ENCODE results near the gene TNPO3. TPM values are rescaled to one million over a fixed set of nuclear protein-coding genes. Genes with fewer than 3 reads are reported as not detected.

Gene TNPO3
- total and polyA plus RNA-seq, 12 donors, result 8.0 to 37.7 (median 29.6) TPM

- Histone ChIP-seq H3K4me3 (no peak overlapping the region), H3K36me3 (peaks cover 0 to 96% (median 34%) of the 10 kb centered on the region in 9 donors), H3K27me3 (no peaks in the 10 kb centered on the region), H3K27ac (no peak overlapping the region), H3K9me3 (no peaks in the 10 kb centered on the region), H3K4me1 (peaks cover 0 to 4% (median 0%) of the 10 kb centered on the region in 9 donors)
- no peak for ATAC-seq
- intact Hi-C loops (cut with DNase I), result no loop called here
- TF ChIP-seq CTCF (IDR thresholded peaks at IDR 0.05), result no peak
- WGBS, 2 donors, result 93 to 96% methylated on average over 4 of the region's 4 CpGs
- no peak for DNase-seq
These were observed 95.6 kb downstream of the TNPO3 start for GRCh38 chr7:128959296-128959695.

- DNase-seq, result no peak
- no peak for TF ChIP-seq CTCF (IDR thresholded peaks at IDR 0.05)
- intact Hi-C loops (cut with DNase I), result no loop called here
- Histone ChIP-seq H3K36me3 (peaks cover 0 to 98% (median 47%) of the 10 kb centered on the region in 9 donors), H3K27me3 (no peaks in the 10 kb centered on the region), H3K9me3 (no peaks in the 10 kb centered on the region), H3K4me3 (no peak overlapping the region), H3K27ac (no peak overlapping the region), H3K4me1 (no peaks in the 10 kb centered on the region)
- ATAC-seq, result no peak
These were observed 98.9 kb downstream of the TNPO3 start for GRCh38 chr7:128955981-128956380.

DNA sequence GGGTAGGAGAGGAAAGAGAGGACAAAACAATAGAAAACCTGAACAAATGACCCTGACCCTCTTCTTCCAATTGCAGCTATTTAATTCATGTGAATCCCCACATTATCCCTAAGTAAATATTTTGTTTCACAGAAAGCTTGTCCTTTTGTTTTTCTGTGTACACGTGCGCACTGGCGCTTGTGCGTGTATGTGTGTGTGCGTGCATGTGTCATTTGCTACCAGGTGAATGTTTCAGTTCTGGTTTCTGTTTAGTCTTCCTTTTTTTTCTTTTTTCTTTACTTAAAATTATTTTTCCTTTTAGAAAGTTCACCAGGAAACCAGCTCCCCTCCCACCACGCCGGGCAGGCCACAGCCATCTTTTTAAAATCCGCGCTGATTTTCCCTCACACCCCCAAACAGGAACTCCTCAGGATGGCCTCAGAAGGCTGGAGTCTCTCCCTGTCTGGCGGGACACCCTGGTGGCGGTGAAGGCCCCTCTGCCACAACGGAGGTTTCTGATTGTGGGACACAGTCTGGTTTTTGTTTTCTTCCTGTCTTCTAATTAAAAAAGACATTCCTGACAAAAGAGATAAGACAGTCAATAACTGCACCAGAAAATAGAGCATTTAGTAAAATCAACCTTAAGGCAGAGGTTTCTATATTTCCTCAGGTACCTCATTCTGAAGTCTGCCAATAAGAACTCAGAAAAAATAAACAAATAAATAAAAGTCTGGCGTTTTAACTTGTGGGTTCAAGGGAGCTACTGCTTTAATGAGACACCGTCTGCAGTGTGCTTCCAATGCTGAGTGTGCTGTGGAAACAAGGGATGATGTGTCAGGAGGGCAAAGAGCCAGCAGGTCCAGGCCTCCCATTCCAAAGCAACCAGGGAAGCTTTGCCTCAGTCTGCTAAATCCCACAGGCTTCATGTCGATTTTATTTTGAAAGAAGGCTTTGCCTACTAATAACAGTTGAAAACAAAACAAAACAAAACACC lies 99.8 kb downstream of the TNPO3 start:
- no peaks in the 10 kb centered on the region for H3K4me1 ChIP-seq
- H3K4me3 ChIP-seq, result no peak overlapping the region
- H3K27me3 ChIP-seq, result no peaks in the 10 kb centered on the region
- H3K27ac ChIP-seq, result no peak overlapping the region
- intact Hi-C loops (cut with DNase I), result no loop called here
- H3K9me3 ChIP-seq, result no peaks in the 10 kb centered on the region
- no peak for TF ChIP-seq CTCF (IDR thresholded peaks at IDR 0.05)
- 74 to 75% methylated on average over 15 of the region's 15 CpGs for WGBS, 2 donors
- no peak for DNase-seq
- peaks cover 0 to 95% (median 47%) of the 10 kb centered on the region in 9 donors for H3K36me3 ChIP-seq
- ATAC-seq, result no peak

- ATAC-seq, result no peak
- H3K36me3 ChIP-seq, result peaks cover 0 to 95% (median 45%) of the 10 kb centered on the region in 9 donors
These were observed 100.8 kb downstream of the TNPO3 start for GRCh38 chr7:128954150-128954549.

More at GRCh38 chr7:128954150-128954549, 100.8 kb downstream of the TNPO3 start:
- no peak overlapping the region for H3K4me3 ChIP-seq
- peaks cover 0 to 2% (median 0%) of the 10 kb centered on the region in 9 donors for H3K4me1 ChIP-seq
- no peaks in the 10 kb centered on the region for H3K9me3 ChIP-seq
- no peak for TF ChIP-seq CTCF (IDR thresholded peaks at IDR 0.05)
- no peak for DNase-seq
- no peaks in the 10 kb centered on the region for H3K27me3 ChIP-seq
- intact Hi-C loops (cut with DNase I), result no loop called here
- H3K27ac ChIP-seq, result no peak overlapping the region
- 91 to 92% methylated on average over 2 of the region's 2 CpGs for WGBS, 2 donors
